ENCODE results near the gene SLC38A4.

Gene SLC38A4

DNA sequence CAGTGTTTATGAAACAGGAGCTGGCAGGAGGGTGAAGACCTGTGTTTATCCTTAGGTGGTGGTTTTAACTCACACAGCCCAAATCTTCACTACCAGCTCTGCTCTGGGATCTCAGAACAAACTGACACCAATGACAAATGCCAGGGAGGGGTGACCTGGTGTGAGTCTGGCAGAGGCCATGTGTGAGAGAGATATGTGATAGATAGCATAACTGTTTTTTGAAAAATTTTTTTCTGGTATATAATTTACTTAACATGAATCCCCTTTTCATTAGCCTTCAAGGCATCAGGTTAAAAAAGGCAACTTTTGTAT lies 51.5 kb downstream of the SLC38A4 start:
- ATAC-seq (ENCODE audit: insufficient read depth, low read depth) (no peak), DNase-seq (no peak)
- Histone ChIP-seq H4K20me1 (ENCODE audit: insufficient read depth, low read length) (no peaks in the 10 kb centered on the region), H2AFZ (ENCODE audit: low read depth, low read length) (no peak overlapping the region), H3K36me3 (ENCODE audit: insufficient read depth, low read length) (no peaks in the 10 kb centered on the region), H3K4me3 (ENCODE audit: low read depth in 1 of 2, low read length in 2 of 2) (no peak overlapping the region), H3K4me1 (ENCODE audit: insufficient read depth, low read length) (no peaks in the 10 kb centered on the region), H3K79me2 (ENCODE audit: insufficient read depth, low read length) (no peaks in the 10 kb centered on the region), H3K27me3 (ENCODE audit: insufficient read depth, low read length, poor library complexity) (no peaks in the 10 kb centered on the region), H3K27ac (ENCODE audit: low read length) (no peak overlapping the region), H3K4me2 (ENCODE audit: insufficient read depth, low read length) (no peak overlapping the region), H3K9ac (ENCODE audit: low read depth, low read length) (no peak overlapping the region), H3K9me3 (ENCODE audit: insufficient read depth, low read length, severe bottlenecking) (no peaks in the 10 kb centered on the region)
- TF ChIP-seq, protein P1, sequence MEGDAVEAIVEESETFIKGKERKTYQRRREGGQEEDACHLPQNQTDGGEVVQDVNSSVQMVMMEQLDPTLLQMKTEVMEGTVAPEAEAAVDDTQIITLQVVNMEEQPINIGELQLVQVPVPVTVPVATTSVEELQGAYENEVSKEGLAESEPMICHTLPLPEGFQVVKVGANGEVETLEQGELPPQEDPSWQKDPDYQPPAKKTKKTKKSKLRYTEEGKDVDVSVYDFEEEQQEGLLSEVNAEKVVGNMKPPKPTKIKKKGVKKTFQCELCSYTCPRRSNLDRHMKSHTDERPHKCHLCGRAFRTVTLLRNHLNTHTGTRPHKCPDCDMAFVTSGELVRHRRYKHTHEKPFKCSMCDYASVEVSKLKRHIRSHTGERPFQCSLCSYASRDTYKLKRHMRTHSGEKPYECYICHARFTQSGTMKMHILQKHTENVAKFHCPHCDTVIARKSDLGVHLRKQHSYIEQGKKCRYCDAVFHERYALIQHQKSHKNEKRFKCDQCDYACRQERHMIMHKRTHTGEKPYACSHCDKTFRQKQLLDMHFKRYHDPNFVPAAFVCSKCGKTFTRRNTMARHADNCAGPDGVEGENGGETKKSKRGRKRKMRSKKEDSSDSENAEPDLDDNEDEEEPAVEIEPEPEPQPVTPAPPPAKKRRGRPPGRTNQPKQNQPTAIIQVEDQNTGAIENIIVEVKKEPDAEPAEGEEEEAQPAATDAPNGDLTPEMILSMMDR (IDR thresholded peaks at IDR 0.05; ENCODE audit: borderline replicate concordance, extremely low read depth, low read length, poor library complexity, severe bottlenecking), result no peak
- TF ChIP-seq EZH2 (IDR thresholded peaks at IDR 0.05; ENCODE audit: borderline replicate concordance, low read depth, low read length, severe bottlenecking), result no peak

DNA sequence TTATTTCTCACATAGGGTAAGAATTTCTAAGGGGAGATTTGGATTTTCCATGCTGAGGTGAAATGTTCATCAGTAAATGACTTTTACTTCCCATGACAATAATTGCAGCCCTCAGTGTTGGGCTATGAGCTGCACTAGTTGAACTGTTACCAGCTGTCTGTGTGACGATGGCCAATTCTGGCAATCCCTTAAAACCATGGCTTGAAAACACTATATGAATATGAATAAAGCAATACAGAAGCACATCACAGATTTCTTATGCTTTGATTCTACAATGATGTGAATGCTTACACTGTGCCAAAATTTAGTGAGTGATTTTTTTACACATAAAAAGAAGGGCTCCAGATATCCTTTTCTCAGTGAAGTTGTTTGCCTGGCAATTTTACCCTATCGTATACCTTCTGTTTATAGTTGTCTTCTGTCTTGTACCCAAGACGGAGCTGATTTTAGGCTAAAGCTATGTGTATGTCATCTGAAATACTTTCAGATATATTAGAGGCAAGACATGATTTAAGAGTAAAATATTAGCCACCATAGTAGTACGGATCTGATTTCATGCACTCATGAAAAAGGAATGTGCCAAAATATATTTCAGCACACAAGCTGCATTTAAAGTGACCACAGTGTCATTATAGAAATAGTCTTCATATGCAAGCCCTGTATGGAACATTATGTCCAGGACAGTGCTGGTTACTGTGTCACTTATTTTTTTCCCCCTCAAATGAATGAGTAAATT lies 52.0 kb downstream of the SLC38A4 start:
- no peak overlapping the region for H3K4me2 ChIP-seq (ENCODE audit: insufficient read depth, low read length)
- H3K4me1 ChIP-seq (ENCODE audit: insufficient read depth, low read length), result no peaks in the 10 kb centered on the region

DNA sequence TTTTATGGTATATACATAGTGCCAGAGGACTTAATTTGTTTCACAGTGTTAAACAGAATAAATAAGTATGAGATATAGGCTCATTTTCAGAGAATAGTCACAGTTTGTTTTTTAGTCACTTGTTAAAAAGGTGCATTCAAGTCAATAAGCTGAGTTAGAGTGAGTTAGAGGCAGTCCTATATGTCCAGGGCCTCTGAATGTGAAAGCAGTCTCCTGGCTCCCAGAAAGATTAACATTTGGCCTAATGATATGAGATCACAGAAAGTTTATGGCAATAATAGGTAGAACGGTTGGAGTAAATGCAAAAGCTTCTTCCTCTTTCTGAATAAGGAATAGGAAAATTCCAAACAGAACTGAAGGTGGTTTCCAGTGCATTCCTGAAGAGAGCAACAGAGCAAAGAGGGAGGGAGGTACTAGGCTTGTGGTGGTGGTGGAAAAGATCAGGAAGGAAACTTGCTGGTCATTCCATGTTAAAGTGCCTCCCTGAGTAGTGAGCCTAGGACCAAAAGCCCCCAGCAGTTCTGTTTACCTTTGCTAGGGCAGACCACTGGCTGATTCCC lies 54.4 kb downstream of the SLC38A4 start:
- Histone ChIP-seq H3K27me3 (ENCODE audit: insufficient read depth, low read length, poor library complexity) (no peaks in the 10 kb centered on the region), H3K36me3 (ENCODE audit: insufficient read depth, low read length) (no peaks in the 10 kb centered on the region), H3K79me2 (ENCODE audit: insufficient read depth, low read length) (no peaks in the 10 kb centered on the region), H3K4me1 (ENCODE audit: insufficient read depth, low read length) (no peaks in the 10 kb centered on the region), H2AFZ (ENCODE audit: low read depth, low read length) (no peak overlapping the region), H3K27ac (ENCODE audit: low read length) (no peak overlapping the region), H4K20me1 (ENCODE audit: insufficient read depth, low read length) (no peaks in the 10 kb centered on the region), H3K4me2 (ENCODE audit: insufficient read depth, low read length) (no peak overlapping the region), H3K4me3 (ENCODE audit: low read depth in 1 of 2, low read length in 2 of 2) (no peak overlapping the region), H3K9ac (ENCODE audit: low read depth, low read length) (no peak overlapping the region), H3K9me3 (ENCODE audit: insufficient read depth, low read length, severe bottlenecking) (no peaks in the 10 kb centered on the region)
- TF ChIP-seq EZH2 (IDR thresholded peaks at IDR 0.05; ENCODE audit: borderline replicate concordance, low read depth, low read length, severe bottlenecking), result no peak
- TF ChIP-seq, protein P1 (IDR thresholded peaks at IDR 0.05; ENCODE audit: borderline replicate concordance, extremely low read depth, low read length, poor library complexity, severe bottlenecking), result no peak
- no peak for ATAC-seq (ENCODE audit: insufficient read depth, low read depth)
- DNase-seq, result no peak

More for the DNA sequence above, 52.0 kb downstream of the SLC38A4 start:
- Histone ChIP-seq H3K79me2 (ENCODE audit: insufficient read depth, low read length) (no peaks in the 10 kb centered on the region), H3K4me3 (ENCODE audit: low read depth in 1 of 2, low read length in 2 of 2) (no peak overlapping the region), H3K9ac (ENCODE audit: low read depth, low read length) (no peak overlapping the region), H2AFZ (ENCODE audit: low read depth, low read length) (no peak overlapping the region), H3K36me3 (ENCODE audit: insufficient read depth, low read length) (no peaks in the 10 kb centered on the region), H3K9me3 (ENCODE audit: insufficient read depth, low read length, severe bottlenecking) (no peaks in the 10 kb centered on the region), H4K20me1 (ENCODE audit: insufficient read depth, low read length) (no peaks in the 10 kb centered on the region), H3K27ac (ENCODE audit: low read length) (no peak overlapping the region), H3K27me3 (ENCODE audit: insufficient read depth, low read length, poor library complexity) (no peaks in the 10 kb centered on the region)
- ATAC-seq (ENCODE audit: insufficient read depth, low read depth) (no peak), DNase-seq (no peak)
- no peak for TF ChIP-seq EZH2 (IDR thresholded peaks at IDR 0.05; ENCODE audit: borderline replicate concordance, low read depth, low read length, severe bottlenecking)
- TF ChIP-seq, protein P1 (IDR thresholded peaks at IDR 0.05; ENCODE audit: borderline replicate concordance, extremely low read depth, low read length, poor library complexity, severe bottlenecking), result no peak

All from DND-41 (cell line).